GM23338 (cell line): ENCODE results near the gene SH3TC2. TPM values are rescaled to one million over a fixed set of nuclear protein-coding genes. Genes with fewer than 3 reads are reported as not detected.

Source experiments
- ATAC-seq: fragments of 200-7000 bp; cut with Tn5 transposase; 3 replicates; pipeline ENCODE4 v1.9.1; 2020
- DNase-seq: peaks from one replicate; pipeline ENCODE4 v3.0.0-alpha.2; 2015; ENCODE audit warnings: low spot score
- H2AFZ ChIP-seq: fragments of 200-600 bp; sonication (generic); 2 replicates; pipeline ENCODE4 v1.8.0; 2016; ENCODE audit warnings: antibody characterized with exemption, mild to moderate bottlenecking, moderate library complexity
- H3F3A ChIP-seq: fragments of 200-600 bp; sonication (generic); replicated peaks from 2 replicates; pipeline ENCODE4 v1.8.0; 2017; ENCODE audit warnings: antibody characterized with exemption, mixed run types, low read depth
- H3K27ac ChIP-seq: fragments of 200-600 bp; sonication (generic); 2 replicates; pipeline ENCODE4 v1.6.1; 2016; ENCODE audit warnings: low read depth
- H3K27me3 ChIP-seq: fragments of 200-600 bp; sonication (generic); 2 replicates; pipeline ENCODE4 v1.8.0; 2016; ENCODE audit warnings: mild to moderate bottlenecking, mixed run types, moderate library complexity; ENCODE audit not compliant: insufficient read depth
- H3K36me3 ChIP-seq: fragments of 200-600 bp; sonication (generic); 2 replicates; pipeline ENCODE4 v1.8.0; 2016; ENCODE audit warnings: mild to moderate bottlenecking; ENCODE audit not compliant: insufficient read depth
- H3K4me1 ChIP-seq: fragments of 200-600 bp; sonication (generic); 2 replicates; pipeline ENCODE4 v1.8.0; 2016; ENCODE audit warnings: mild to moderate bottlenecking, moderate library complexity; ENCODE audit not compliant: insufficient read depth
- H3K4me2 ChIP-seq: fragments of 200-600 bp; sonication (generic); 2 replicates; pipeline ENCODE4 v1.7.1; 2017; ENCODE audit warnings: mixed run types
- H3K4me3 ChIP-seq: fragments of 200-600 bp; sonication (generic); 2 replicates; pipeline ENCODE4 v1.6.1; 2016; ENCODE audit warnings: mixed run types
- H3K79me2 ChIP-seq: fragments of 200-600 bp; sonication (generic); replicated peaks from 2 replicates; pipeline ENCODE4 v1.8.0; 2017; ENCODE audit warnings: mild to moderate bottlenecking; ENCODE audit not compliant: insufficient read depth
- H3K9me2 ChIP-seq: fragments of 200-600 bp; sonication (generic); 2 replicates; pipeline ENCODE4 v1.8.0; 2017; ENCODE audit not compliant: insufficient read depth
- H4K20me1 ChIP-seq: fragments of 200-600 bp; sonication (generic); replicated peaks from 2 replicates; pipeline ENCODE4 v1.8.0; 2017; ENCODE audit warnings: mild to moderate bottlenecking; ENCODE audit not compliant: insufficient read depth
- H3K27ac Mint-ChIP-seq: 2 replicates; pipeline ENCODE4 v1.8.0; 2020; ENCODE audit warnings: inconsistent platforms, mild to moderate bottlenecking, moderate library complexity, mixed read lengths
- H3K27me3 Mint-ChIP-seq: 3 replicates; pipeline ENCODE4 v1.8.0; 2022; ENCODE audit warnings: low read depth, mild to moderate bottlenecking, moderate library complexity, mixed read lengths, inconsistent platforms; ENCODE audit not compliant: insufficient read depth, poor library complexity
- H3K36me3 Mint-ChIP-seq: 3 replicates; pipeline ENCODE4 v1.8.0; 2021; ENCODE audit warnings: low read depth, mild to moderate bottlenecking, inconsistent platforms, moderate library complexity, mixed read lengths
- H3K4me1 Mint-ChIP-seq: 3 replicates; pipeline ENCODE4 v1.8.0; 2020; ENCODE audit warnings: mild to moderate bottlenecking, inconsistent platforms, mixed read lengths
- H3K4me3 Mint-ChIP-seq: 3 replicates; pipeline ENCODE4 v1.8.0; 2021; ENCODE audit warnings: moderate library complexity, mild to moderate bottlenecking, inconsistent platforms, mixed read lengths
- H3K9me3 Mint-ChIP-seq: 3 replicates; pipeline ENCODE4 v1.8.0; 2020; ENCODE audit warnings: moderate library complexity, mild to moderate bottlenecking, inconsistent platforms, mixed read lengths
- CREB1 ChIP-seq: fragments of 250-450 bp; sonication (Bioruptor Pico); IDR thresholded peaks from 2 replicates; pipeline ENCODE4 v1.5.0; 2020; ENCODE audit warnings: low read depth, mild to moderate bottlenecking, moderate library complexity
- EZH2 ChIP-seq: fragments of 200-600 bp; sonication (generic); IDR thresholded peaks from one replicate; pipeline ENCODE4 v1.8.0; 2017; ENCODE audit warnings: antibody characterized with exemption, mild to moderate bottlenecking, low read depth; ENCODE audit not compliant: unreplicated experiment
- EZH2phosphoT487 ChIP-seq: fragments of 200-600 bp; sonication (generic); IDR thresholded peaks from one replicate; pipeline ENCODE4 v1.8.1; 2018; ENCODE audit warnings: antibody characterized with exemption; ENCODE audit not compliant: unreplicated experiment
- NANOG ChIP-seq: IDR thresholded peaks from 2 replicates; pipeline ENCODE4 v1.6.1; 2016; ENCODE audit warnings: antibody characterized with exemption, borderline replicate concordance
- REST ChIP-seq: IDR thresholded peaks from one replicate; pipeline ENCODE4 v1.6.1; 2018; ENCODE audit warnings: antibody characterized with exemption; ENCODE audit not compliant: unreplicated experiment
- STAT1 ChIP-seq: IDR thresholded peaks from one replicate; pipeline ENCODE4 v1.6.1; 2016; ENCODE audit warnings: antibody characterized with exemption; ENCODE audit not compliant: unreplicated experiment
- ZNF114 ChIP-seq: fragments of 250-450 bp; sonication (Bioruptor Pico); IDR thresholded peaks from 2 replicates; pipeline ENCODE4 v1.5.0; 2020; ENCODE audit warnings: mild to moderate bottlenecking, moderate library complexity
- ZNF331 ChIP-seq: fragments of 250-450 bp; sonication (Bioruptor Pico); IDR thresholded peaks from 2 replicates; pipeline ENCODE4 v1.5.0; 2020; ENCODE audit warnings: low read depth, mild to moderate bottlenecking, moderate library complexity
- polyA plus RNA-seq: library from polyadenylated mRNA; unstranded; fragments of >200 nt; fragmentation: Nextera tagmentation; extraction: Ambion mirVana; gene quantifications from 2 replicates; pipeline ENCODE4 v1.2.1, GENCODE V29; 2016
- total RNA-seq: library from RNA; depleted of rRNA; stranded (reverse); fragments of >200 nt; shearing (Covaris generic); gene quantifications from 2 replicates; pipeline ENCODE4 v1.2.3, GENCODE V29; 2014
- TF ChIP-seq, protein P1 (sequence below): fragments of 250-450 bp; sonication (Bioruptor Pico); IDR thresholded peaks from 2 replicates; pipeline ENCODE4 v1.5.0; 2020; ENCODE audit warnings: mild to moderate bottlenecking, moderate library complexity
- TF ChIP-seq, protein P2 (sequence below), 2 experiments: fragments of 200-600 bp in 1 of 2; sonication (generic) in 1 of 2; conservative IDR thresholded peaks; 2 replicates each; pipeline versions ENCODE4 v1.5.1 to v1.6.1; 2016 to 2017; ENCODE audit warnings: antibody characterized with exemption in 2 of 2, low read depth in 2 of 2, mild to moderate bottlenecking in 2 of 2, moderate library complexity in 1 of 2

SH3TC2 gene
- total and polyA plus RNA-seq, 2 experiments from 2014 or later: 0.10 to 0.17 TPM

- TF ChIP-seq REST: no peak
Measured at GRCh38 chr5:149089796-149090195, 26.9 kb upstream of the SH3TC2 start (continued).

GRCh38 chr5:149088686-149089085 is 25.8 kb upstream of the SH3TC2 start:
- no peaks in the 10 kb centered on the region for H3K27me3 ChIP-seq
- peaks cover 2% of the 10 kb centered on the region; the same call in 1 of the 3 replicates for H3K4me1 Mint-ChIP-seq
- no peak for ATAC-seq
- H3K36me3 Mint-ChIP-seq: no peaks in the 10 kb centered on the region
- no peak overlapping the region for H2AFZ ChIP-seq
- H3K9me2 ChIP-seq: no peaks in the 10 kb centered on the region
- no peak overlapping the region for H3K27ac Mint-ChIP-seq
- no peaks in the 10 kb centered on the region for H3K4me1 ChIP-seq
- no peak overlapping the region for H3K4me3 Mint-ChIP-seq
- no peak for DNase-seq
- peaks cover 1% of the 10 kb centered on the region for H3K27me3 Mint-ChIP-seq
- no peak overlapping the region for H3K27ac ChIP-seq
- no peaks in the 10 kb centered on the region for H3F3A ChIP-seq
- H4K20me1 ChIP-seq: no peaks in the 10 kb centered on the region
- no peak overlapping the region for H3K4me2 ChIP-seq
- no peaks in the 10 kb centered on the region for H3K36me3 ChIP-seq
- H3K4me3 ChIP-seq: no peak overlapping the region
- peaks cover 8% of the 10 kb centered on the region; the same call in 1 of the 3 replicates for H3K9me3 Mint-ChIP-seq
- H3K79me2 ChIP-seq: no peaks in the 10 kb centered on the region
- no peak for TF ChIP-seq REST
- TF ChIP-seq EZH2: no peak
- TF ChIP-seq, protein P1, sequence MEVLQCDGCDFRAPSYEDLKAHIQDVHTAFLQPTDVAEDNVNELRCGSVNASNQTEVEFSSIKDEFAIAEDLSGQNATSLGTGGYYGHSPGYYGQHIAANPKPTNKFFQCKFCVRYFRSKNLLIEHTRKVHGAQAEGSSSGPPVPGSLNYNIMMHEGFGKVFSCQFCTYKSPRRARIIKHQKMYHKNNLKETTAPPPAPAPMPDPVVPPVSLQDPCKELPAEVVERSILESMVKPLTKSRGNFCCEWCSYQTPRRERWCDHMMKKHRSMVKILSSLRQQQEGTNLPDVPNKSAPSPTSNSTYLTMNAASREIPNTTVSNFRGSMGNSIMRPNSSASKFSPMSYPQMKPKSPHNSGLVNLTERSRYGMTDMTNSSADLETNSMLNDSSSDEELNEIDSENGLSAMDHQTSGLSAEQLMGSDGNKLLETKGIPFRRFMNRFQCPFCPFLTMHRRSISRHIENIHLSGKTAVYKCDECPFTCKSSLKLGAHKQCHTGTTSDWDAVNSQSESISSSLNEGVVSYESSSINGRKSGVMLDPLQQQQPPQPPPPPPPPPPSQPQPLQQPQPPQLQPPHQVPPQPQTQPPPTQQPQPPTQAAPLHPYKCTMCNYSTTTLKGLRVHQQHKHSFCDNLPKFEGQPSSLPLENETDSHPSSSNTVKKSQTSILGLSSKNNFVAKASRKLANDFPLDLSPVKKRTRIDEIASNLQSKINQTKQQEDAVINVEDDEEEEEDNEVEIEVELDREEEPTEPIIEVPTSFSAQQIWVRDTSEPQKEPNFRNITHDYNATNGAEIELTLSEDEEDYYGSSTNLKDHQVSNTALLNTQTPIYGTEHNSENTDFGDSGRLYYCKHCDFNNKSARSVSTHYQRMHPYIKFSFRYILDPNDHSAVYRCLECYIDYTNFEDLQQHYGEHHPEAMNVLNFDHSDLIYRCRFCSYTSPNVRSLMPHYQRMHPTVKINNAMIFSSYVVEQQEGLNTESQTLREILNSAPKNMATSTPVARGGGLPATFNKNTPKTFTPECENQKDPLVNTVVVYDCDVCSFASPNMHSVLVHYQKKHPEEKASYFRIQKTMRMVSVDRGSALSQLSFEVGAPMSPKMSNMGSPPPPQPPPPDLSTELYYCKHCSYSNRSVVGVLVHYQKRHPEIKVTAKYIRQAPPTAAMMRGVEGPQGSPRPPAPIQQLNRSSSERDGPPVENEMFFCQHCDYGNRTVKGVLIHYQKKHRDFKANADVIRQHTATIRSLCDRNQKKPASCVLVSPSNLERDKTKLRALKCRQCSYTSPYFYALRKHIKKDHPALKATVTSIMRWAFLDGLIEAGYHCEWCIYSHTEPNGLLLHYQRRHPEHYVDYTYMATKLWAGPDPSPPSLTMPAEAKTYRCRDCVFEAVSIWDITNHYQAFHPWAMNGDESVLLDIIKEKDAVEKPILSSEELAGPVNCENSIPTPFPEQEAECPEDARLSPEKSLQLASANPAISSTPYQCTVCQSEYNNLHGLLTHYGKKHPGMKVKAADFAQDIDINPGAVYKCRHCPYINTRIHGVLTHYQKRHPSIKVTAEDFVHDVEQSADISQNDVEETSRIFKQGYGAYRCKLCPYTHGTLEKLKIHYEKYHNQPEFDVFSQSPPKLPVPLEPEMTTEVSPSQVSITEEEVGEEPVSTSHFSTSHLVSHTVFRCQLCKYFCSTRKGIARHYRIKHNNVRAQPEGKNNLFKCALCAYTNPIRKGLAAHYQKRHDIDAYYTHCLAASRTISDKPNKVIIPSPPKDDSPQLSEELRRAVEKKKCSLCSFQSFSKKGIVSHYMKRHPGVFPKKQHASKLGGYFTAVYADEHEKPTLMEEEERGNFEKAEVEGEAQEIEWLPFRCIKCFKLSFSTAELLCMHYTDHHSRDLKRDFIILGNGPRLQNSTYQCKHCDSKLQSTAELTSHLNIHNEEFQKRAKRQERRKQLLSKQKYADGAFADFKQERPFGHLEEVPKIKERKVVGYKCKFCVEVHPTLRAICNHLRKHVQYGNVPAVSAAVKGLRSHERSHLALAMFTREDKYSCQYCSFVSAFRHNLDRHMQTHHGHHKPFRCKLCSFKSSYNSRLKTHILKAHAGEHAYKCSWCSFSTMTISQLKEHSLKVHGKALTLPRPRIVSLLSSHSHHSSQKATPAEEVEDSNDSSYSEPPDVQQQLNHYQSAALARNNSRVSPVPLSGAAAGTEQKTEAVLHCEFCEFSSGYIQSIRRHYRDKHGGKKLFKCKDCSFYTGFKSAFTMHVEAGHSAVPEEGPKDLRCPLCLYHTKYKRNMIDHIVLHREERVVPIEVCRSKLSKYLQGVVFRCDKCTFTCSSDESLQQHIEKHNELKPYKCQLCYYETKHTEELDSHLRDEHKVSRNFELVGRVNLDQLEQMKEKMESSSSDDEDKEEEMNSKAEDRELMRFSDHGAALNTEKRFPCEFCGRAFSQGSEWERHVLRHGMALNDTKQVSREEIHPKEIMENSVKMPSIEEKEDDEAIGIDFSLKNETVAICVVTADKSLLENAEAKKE (CRISPR knock-in tag): no peak
- no peak for TF ChIP-seq CREB1
- TF ChIP-seq ZNF331: no peak
- no peak for TF ChIP-seq EZH2phosphoT487
- TF ChIP-seq NANOG: no peak
- TF ChIP-seq, protein P2, sequence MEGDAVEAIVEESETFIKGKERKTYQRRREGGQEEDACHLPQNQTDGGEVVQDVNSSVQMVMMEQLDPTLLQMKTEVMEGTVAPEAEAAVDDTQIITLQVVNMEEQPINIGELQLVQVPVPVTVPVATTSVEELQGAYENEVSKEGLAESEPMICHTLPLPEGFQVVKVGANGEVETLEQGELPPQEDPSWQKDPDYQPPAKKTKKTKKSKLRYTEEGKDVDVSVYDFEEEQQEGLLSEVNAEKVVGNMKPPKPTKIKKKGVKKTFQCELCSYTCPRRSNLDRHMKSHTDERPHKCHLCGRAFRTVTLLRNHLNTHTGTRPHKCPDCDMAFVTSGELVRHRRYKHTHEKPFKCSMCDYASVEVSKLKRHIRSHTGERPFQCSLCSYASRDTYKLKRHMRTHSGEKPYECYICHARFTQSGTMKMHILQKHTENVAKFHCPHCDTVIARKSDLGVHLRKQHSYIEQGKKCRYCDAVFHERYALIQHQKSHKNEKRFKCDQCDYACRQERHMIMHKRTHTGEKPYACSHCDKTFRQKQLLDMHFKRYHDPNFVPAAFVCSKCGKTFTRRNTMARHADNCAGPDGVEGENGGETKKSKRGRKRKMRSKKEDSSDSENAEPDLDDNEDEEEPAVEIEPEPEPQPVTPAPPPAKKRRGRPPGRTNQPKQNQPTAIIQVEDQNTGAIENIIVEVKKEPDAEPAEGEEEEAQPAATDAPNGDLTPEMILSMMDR (conservative IDR thresholded peaks at IDR 0.05; ENCODE audit: low read depth in 2 of 2): no peak
- TF ChIP-seq ZNF114 (CRISPR knock-in tag): no peak
- TF ChIP-seq STAT1: no peak
